Right lobe of liver (tissue), 4 donors: Measurements from ENCODE around the gene TMEM80.

Source experiments
- POLR2A ChIP-seq: fragments of 450-650 bp; IDR thresholded peaks from one replicate; pipeline ENCODE4 v1.6.1; 2017; ENCODE audit warnings: antibody characterized with exemption, mild to moderate bottlenecking
- TF ChIP-seq, protein P1 (sequence below), 4 donors: fragments of 200-600 bp in 3 of 4; fragments of 450-650 bp in 1 of 4; IDR thresholded peaks; one replicate each; pipeline versions ENCODE4 v1.5.1 to v1.8.0; 2016 to 2022; ENCODE audit warnings: antibody characterized with exemption in 4 of 4, mild to moderate bottlenecking in 2 of 4
- donor health status: DM: no; HTN: no; CAD: no.
- donor health status: DM: no; HTN: no; CAD: no.
- donor health status: DM: no; HTN: yes; CAD: no.

- TF ChIP-seq POLR2A: no peak
- TF ChIP-seq, protein P1, sequence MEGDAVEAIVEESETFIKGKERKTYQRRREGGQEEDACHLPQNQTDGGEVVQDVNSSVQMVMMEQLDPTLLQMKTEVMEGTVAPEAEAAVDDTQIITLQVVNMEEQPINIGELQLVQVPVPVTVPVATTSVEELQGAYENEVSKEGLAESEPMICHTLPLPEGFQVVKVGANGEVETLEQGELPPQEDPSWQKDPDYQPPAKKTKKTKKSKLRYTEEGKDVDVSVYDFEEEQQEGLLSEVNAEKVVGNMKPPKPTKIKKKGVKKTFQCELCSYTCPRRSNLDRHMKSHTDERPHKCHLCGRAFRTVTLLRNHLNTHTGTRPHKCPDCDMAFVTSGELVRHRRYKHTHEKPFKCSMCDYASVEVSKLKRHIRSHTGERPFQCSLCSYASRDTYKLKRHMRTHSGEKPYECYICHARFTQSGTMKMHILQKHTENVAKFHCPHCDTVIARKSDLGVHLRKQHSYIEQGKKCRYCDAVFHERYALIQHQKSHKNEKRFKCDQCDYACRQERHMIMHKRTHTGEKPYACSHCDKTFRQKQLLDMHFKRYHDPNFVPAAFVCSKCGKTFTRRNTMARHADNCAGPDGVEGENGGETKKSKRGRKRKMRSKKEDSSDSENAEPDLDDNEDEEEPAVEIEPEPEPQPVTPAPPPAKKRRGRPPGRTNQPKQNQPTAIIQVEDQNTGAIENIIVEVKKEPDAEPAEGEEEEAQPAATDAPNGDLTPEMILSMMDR (IDR thresholded peaks at IDR 0.05): no peak
These were observed 9.0 kb upstream of the TMEM80 start for GRCh38 chr11:686451-687243.
